Pancreas (tissue), 10 donors: ENCODE measurements around the gene PDCD7. TPM values are rescaled to one million over a fixed set of nuclear protein-coding genes. Genes with fewer than 3 reads are reported as not detected.
"Not testable (repeated sequence)": the region's sequence is repeated elsewhere in the genome, so short reads cannot be mapped to it uniquely, and the experiment has no call there.

Experiments used
- ATAC-seq, 4 donors: fragments of 200-7000 bp; cut with Tn5 transposase; one replicate each; pipeline versions ENCODE4 v1.8.0 to v1.9.1; 2020; ENCODE audit warnings: mild to moderate bottlenecking in 4 of 4, moderate library complexity in 4 of 4
- DNase-seq, 6 donors: peaks; one replicate each; pipeline ENCODE4 v3.0.0-alpha.2; 2020
- FAIRE-seq: peaks from 2 replicates; lab custom pipeline; 2012; peaks lifted over from hg19 to GRCh38; lab: Jason Lieb, UNC
- H3K27ac ChIP-seq, 4 donors: fragments of 200-600 bp; sonication (generic); 1 replicate in 3 of 4; 2 replicates in 1 of 4; pipeline versions ENCODE4 v1.5.0 to v1.8.0; 2020
- H3K27me3 ChIP-seq, 4 donors: fragments of 200-600 bp; one replicate each; pipeline ENCODE4 v1.8.0; 2021
- H3K36me3 ChIP-seq, 3 donors: fragments of 200-600 bp; sonication (generic) in 1 of 3; one replicate each; pipeline versions ENCODE4 v1.5.0 to v1.8.0; 2020 to 2021
- H3K4me1 ChIP-seq, 3 donors: fragments of 200-600 bp; one replicate each; pipeline ENCODE4 v1.8.0; 2021
- H3K4me3 ChIP-seq, 4 donors: fragments of 200-600 bp; sonication (generic) in 2 of 4; one replicate each; pipeline versions ENCODE4 v1.5.0 to v1.8.0; 2020 to 2021
- H3K9me3 ChIP-seq, 4 donors: fragments of 200-600 bp; one replicate each; pipeline ENCODE4 v1.8.0; 2021
- WGBS, 2 donors: extraction: QIAGEN DNeasy Blood & Tissue Kit; methylation state at CpG; one replicate each; pipeline ENCODE4 v1.1.7; 2013; 5-methylcytosine and 5-hydroxymethylcytosine counted together
- intact Hi-C, 3 donors: fragments of 100-400 bp; cut with DNase I; formaldehyde crosslinking; loops; one replicate each; pipeline versions ENCODE4 v1.11.1 to v1.14.2; 2022
- polyA plus RNA-seq, 2 donors: library from polyadenylated mRNA; stranded (reverse); fragments of 200-250 nt; gene quantifications; one replicate each; pipeline ENCODE4 v1.2.3, GENCODE V29; 2013
- total RNA-seq, 6 donors: library from RNA; stranded (reverse); fragmentation: NEBNext Ultra II Directional in 4 of 6; extraction: Animal tissue kit (Norgen Biotek cat#: 25700) in 4 of 6; gene quantifications; one replicate each; pipeline versions ENCODE4 v1.2.1 to v1.2.4, GENCODE V29; 2021 to 2023
- TF ChIP-seq, protein P1 (sequence below), 4 donors: fragments of 200-600 bp; sonication (generic) in 3 of 4; IDR thresholded peaks; one replicate each; pipeline versions ENCODE4 v1.5.0 to v1.8.0; 2021; ENCODE audit warnings: antibody characterized with exemption in 4 of 4
- donor health status: healthy with polysubstance abuse.
- donor health status: DM: no; HTN: no; CAD: no; lungs with moderate emphysema.
- donor health status: DM: no; HTN: no; CAD: no.
- donor health status: control.
- donor health status: control.
- donor health status: Bipolar disorder and iron deficiency.
- donor health status: DM: yes; HTN: yes; CAD: no.
- donor health status: DM: no; HTN: no; CAD: no.
- donor health status: DM: no; HTN: no; CAD: no.
- donor health status: DM: yes; HTN: yes; CAD: no.

The PDCD7 gene
- total and polyA plus RNA-seq, 8 donors: 7.3 to 13.1 (median 9.3) TPM

DNA sequence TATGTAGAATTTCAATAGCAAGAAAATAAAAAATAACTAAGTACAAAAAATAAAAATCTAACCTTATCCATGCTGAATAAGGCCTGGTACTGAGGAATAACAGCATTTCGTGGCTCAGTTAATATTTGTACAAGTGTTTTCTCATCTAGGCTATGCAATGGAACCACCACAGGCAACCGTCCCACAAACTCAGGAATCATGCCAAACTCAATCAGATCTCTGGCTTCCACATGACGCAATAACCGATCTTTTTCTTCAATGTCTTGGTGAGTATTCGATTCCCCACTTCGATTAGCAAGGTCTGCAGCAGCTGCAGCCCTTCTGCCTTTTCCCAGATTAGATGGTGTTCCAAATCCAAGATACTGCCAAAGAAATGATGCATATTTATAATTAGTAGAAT, 21.1 kb upstream of the PDCD7 start:
- 36 to 47% methylated on average over 6 of the region's 6 CpGs for WGBS, 2 donors
- intact Hi-C loops: no loop called here
- Histone ChIP-seq H3K9me3 (no peaks in the 10 kb centered on the region), H3K36me3 (peaks cover 3 to 81% (median 28%) of the 10 kb centered on the region in 3 donors), H3K27ac (no peak overlapping the region), H3K4me1 (no peaks in the 10 kb centered on the region), H3K27me3 (no peaks in the 10 kb centered on the region), H3K4me3 (no peak overlapping the region)
- DNase-seq: peak in 1 of 6 donors; percentile 44
- no peak for FAIRE-seq
- TF ChIP-seq, protein P1, sequence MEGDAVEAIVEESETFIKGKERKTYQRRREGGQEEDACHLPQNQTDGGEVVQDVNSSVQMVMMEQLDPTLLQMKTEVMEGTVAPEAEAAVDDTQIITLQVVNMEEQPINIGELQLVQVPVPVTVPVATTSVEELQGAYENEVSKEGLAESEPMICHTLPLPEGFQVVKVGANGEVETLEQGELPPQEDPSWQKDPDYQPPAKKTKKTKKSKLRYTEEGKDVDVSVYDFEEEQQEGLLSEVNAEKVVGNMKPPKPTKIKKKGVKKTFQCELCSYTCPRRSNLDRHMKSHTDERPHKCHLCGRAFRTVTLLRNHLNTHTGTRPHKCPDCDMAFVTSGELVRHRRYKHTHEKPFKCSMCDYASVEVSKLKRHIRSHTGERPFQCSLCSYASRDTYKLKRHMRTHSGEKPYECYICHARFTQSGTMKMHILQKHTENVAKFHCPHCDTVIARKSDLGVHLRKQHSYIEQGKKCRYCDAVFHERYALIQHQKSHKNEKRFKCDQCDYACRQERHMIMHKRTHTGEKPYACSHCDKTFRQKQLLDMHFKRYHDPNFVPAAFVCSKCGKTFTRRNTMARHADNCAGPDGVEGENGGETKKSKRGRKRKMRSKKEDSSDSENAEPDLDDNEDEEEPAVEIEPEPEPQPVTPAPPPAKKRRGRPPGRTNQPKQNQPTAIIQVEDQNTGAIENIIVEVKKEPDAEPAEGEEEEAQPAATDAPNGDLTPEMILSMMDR (IDR thresholded peaks at IDR 0.05): no peak
- ATAC-seq: peak in 2 of 4 donors; percentile 30 to 60

DNA sequence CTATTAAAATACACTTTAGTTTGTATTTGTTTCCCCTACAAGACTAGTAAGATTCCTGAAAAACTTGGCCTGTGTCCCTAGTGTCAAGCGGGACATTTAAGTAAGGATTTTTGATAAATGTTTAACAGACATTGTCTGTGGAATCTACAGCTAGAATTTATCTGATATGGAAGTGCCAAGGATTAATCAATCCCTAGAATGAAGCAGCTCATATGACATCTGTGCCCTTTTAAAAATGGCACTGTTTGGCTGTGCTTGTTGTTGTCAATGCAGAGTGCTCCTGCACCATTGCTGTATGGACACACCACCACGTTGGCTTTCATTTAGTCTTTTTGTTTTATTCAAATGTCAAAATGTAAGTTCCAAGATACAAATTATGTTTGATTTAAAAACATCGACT, 14.3 kb upstream of the PDCD7 start:
- intact Hi-C loops: no loop called here
- Histone ChIP-seq H3K27ac (no peak overlapping the region), H3K4me1 (no peaks in the 10 kb centered on the region), H3K27me3 (no peaks in the 10 kb centered on the region), H3K36me3 (peaks cover 0 to 24% (median 7%) of the 10 kb centered on the region in 3 donors), H3K9me3 (no peaks in the 10 kb centered on the region), H3K4me3 (no peak overlapping the region)
- TF ChIP-seq, protein P1 (IDR thresholded peaks at IDR 0.05): no peak
- WGBS, 2 donors: 61 to 65% methylated on average over 3 of the region's 3 CpGs
- DNase-seq (no peak), FAIRE-seq (no peak), ATAC-seq (no peak)

DNA sequence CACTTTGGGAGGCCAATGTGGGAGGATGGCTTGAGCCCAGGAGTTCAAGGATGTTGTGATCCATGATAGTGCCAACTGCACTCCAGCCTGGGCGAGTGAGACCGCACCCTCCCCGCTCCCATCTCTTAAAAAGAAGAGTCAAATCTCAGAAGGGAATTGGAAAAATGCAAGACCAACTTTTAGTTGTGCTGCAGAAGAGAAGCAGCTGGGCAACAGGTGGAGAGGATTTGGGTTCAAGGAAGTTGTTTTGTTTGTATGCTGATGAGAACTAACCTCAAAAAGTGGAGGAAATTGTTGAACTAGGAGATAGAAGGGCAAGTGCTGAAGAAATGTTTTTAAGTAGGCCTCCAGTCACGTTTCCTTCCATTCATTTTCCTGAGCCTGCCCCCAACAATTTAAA, 12.8 kb upstream of the PDCD7 start:
- Histone ChIP-seq H3K27ac (no peak overlapping the region), H3K4me3 (no peak overlapping the region), H3K27me3 (no peaks in the 10 kb centered on the region), H3K4me1 (no peaks in the 10 kb centered on the region), H3K36me3 (peaks cover 0 to 9% (median 4%) of the 10 kb centered on the region in 3 donors), H3K9me3 (no peaks in the 10 kb centered on the region)
- no peak for FAIRE-seq
- intact Hi-C loops: no loop called here
- 87 to 92% methylated on average over 4 of the region's 4 CpGs for WGBS, 2 donors
- DNase-seq: no peak
- TF ChIP-seq, protein P1 (IDR thresholded peaks at IDR 0.05): no peak
- ATAC-seq: no peak

DNA sequence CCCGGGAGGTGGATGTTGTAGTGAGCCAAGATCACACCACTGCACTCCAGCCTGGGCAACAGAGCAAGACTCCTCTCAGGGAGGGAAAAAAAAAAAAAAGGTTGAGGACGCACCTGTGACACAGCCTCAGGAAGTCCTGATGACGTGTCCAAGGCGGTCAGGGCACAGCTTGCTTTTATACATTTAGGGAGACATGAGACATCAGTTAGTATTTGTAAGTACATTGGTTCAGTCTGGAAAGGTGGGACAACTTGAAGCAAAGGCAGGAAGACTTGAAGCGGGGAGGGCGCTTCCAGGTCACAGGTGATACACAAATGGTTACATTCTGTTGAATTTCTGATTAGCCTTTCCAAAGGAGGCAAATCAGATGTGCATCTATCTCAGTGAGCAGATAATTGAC, 5.0 kb upstream of the PDCD7 start:
- H3K9me3 ChIP-seq, H3K36me3 ChIP-seq, H3K4me3 ChIP-seq, H3K27ac ChIP-seq, intact Hi-C loops, H3K4me1 ChIP-seq, ATAC-seq, FAIRE-seq, H3K27me3 ChIP-seq, DNase-seq: not testable (repeated sequence)
- 92 to 95% methylated on average over 6 of the region's 6 CpGs for WGBS, 2 donors

DNA sequence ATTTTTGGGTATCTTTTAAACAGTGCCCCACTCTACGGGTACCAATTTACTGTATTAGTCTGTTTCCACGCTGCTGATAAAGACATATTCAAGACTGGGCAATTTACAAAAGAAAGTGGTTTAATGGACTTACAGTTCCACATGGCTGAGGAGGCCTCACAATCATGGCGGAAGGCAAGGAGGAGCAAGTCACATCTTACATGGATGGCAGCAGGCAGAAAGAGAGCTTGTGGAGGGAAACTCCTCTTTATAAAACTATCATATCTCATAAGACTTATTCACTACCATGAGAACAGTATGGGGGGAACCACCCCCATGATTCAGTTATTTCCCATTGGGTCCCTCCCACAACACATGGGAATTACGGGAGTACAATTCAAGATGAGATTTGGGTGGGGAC, 4.3 kb upstream of the PDCD7 start:
- H3K27me3 ChIP-seq, ATAC-seq, H3K27ac ChIP-seq, H3K36me3 ChIP-seq, intact Hi-C loops, H3K4me3 ChIP-seq, DNase-seq, H3K4me1 ChIP-seq, FAIRE-seq, H3K9me3 ChIP-seq: not testable (repeated sequence)
- WGBS, 2 donors: 95 to 99% methylated on average over 4 of the region's 4 CpGs

DNA sequence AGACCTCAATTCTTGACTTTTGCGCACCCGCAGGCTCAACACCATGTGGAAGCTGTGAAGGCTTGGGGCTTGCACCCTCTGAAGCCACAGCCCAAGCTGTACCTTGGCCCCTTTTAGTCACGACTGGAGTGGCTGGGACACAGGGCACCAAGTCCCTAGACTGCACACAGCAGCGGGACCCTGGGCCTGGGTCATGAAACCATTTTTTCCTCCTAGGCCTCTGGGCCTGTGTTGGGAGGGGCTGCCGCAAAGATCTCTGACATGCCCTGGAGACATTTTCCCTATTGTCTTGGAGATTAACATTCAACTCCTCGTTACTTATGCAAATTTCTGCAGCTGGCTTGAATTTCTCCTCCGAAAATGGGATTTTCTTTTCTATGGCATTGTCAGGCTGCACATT, 3.5 kb upstream of the PDCD7 start:
- H3K4me3 ChIP-seq, FAIRE-seq: not testable (repeated sequence)

More for the DNA sequence above, 3.5 kb upstream of the PDCD7 start:
- ATAC-seq, intact Hi-C loops, DNase-seq, H3K36me3 ChIP-seq, H3K27me3 ChIP-seq, H3K27ac ChIP-seq, H3K9me3 ChIP-seq: not testable (repeated sequence)
- H3K4me1 ChIP-seq: peaks cover 0 to 10% (median 4%) of the 10 kb centered on the region in 3 donors
- WGBS, 2 donors: 92 to 94% methylated on average over 7 of the region's 7 CpGs
